ENCODE data around the gene CAMK2B.

The CAMK2B gene

DNA sequence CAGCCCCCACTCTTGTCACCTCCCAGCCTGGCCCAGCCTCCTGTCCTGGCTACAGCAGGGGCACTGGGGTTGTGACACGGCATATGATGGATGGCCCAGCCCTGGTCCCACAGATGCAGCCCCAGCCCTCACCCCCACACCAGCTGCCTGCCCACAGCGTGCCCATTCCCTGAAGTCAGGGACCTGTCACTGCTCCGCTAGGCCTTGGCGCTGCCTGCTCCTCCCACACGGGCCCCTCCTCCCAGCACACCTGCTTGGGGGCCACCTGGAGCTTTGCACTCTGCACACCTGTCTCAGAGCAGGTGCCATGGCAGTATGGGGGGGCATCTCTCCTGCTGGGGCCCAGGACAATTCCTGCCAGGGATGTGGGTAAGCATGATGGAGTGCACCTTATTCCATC, 139.7 kb downstream of the CAMK2B start:
- Histone ChIP-seq H3K9me3 (ENCODE audit: insufficient read depth, low read length, severe bottlenecking) (peaks cover 10% of the 10 kb centered on the region), H3K9ac (ENCODE audit: low read depth, low read length) (no peak overlapping the region), H3K79me2 (ENCODE audit: insufficient read depth, low read length) (no peaks in the 10 kb centered on the region), H3K27ac (ENCODE audit: low read length) (no peak overlapping the region), H3K27me3 (ENCODE audit: insufficient read depth, low read length, poor library complexity) (no peaks in the 10 kb centered on the region), H4K20me1 (ENCODE audit: insufficient read depth, low read length) (no peaks in the 10 kb centered on the region; the same call in 1 of the 2 replicates), H3K4me1 (ENCODE audit: insufficient read depth, low read length) (no peaks in the 10 kb centered on the region), H3K36me3 (ENCODE audit: insufficient read depth, low read length) (no peaks in the 10 kb centered on the region), H3K4me2 (ENCODE audit: insufficient read depth, low read length) (no peak overlapping the region), H3K4me3 (ENCODE audit: low read depth in 1 of 2, low read length in 2 of 2) (no peak overlapping the region), H2AFZ (ENCODE audit: low read depth, low read length) (no peak overlapping the region)
- ATAC-seq (ENCODE audit: insufficient read depth, low read depth) (no peak; the same call in 2 of the 3 replicates), DNase-seq (no peak)
- TF ChIP-seq, protein P1, sequence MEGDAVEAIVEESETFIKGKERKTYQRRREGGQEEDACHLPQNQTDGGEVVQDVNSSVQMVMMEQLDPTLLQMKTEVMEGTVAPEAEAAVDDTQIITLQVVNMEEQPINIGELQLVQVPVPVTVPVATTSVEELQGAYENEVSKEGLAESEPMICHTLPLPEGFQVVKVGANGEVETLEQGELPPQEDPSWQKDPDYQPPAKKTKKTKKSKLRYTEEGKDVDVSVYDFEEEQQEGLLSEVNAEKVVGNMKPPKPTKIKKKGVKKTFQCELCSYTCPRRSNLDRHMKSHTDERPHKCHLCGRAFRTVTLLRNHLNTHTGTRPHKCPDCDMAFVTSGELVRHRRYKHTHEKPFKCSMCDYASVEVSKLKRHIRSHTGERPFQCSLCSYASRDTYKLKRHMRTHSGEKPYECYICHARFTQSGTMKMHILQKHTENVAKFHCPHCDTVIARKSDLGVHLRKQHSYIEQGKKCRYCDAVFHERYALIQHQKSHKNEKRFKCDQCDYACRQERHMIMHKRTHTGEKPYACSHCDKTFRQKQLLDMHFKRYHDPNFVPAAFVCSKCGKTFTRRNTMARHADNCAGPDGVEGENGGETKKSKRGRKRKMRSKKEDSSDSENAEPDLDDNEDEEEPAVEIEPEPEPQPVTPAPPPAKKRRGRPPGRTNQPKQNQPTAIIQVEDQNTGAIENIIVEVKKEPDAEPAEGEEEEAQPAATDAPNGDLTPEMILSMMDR (IDR thresholded peaks at IDR 0.05; ENCODE audit: borderline replicate concordance, extremely low read depth, low read length, poor library complexity, severe bottlenecking) = no peak
- TF ChIP-seq EZH2 (IDR thresholded peaks at IDR 0.05; ENCODE audit: borderline replicate concordance, low read depth, low read length, severe bottlenecking) = no peak

DNA sequence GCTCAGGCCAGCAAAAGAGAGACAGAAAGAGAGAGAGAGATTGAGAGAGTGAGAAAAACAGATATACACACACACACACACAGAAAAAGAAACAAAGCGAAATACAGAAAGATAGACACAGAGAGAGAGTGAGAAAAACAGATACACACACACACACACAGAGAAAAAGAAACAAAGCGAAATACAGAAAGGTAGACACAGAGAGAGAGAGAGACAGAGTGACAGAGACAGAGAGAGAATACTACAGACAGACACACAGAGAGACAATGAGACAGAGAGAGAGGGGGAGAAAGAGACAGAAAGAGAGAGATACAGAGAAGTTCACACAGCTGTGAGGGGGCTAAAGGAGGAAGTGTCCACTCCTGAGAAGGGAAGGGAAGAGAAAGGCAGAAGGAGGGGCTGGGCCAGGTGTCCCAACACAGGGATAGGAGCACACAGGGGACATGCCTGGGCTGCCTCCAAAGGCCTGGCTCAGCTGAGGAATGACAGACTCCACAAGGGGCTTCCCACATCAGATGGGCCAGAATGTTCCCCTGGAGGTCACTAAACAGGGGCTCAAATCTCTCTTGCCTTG, 140.4 kb downstream of the CAMK2B start:
- Histone ChIP-seq H3K4me2 (ENCODE audit: insufficient read depth, low read length) (no peak overlapping the region), H3K36me3 (ENCODE audit: insufficient read depth, low read length) (no peaks in the 10 kb centered on the region), H3K9ac (ENCODE audit: low read depth, low read length) (no peak overlapping the region), H3K27me3 (ENCODE audit: insufficient read depth, low read length, poor library complexity) (no peaks in the 10 kb centered on the region), H3K9me3 (ENCODE audit: insufficient read depth, low read length, severe bottlenecking) (peaks cover 10% of the 10 kb centered on the region), H4K20me1 (ENCODE audit: insufficient read depth, low read length) (no peaks in the 10 kb centered on the region; the same call in 1 of the 2 replicates), H2AFZ (ENCODE audit: low read depth, low read length) (no peak overlapping the region), H3K27ac (ENCODE audit: low read length) (no peak overlapping the region), H3K4me3 (ENCODE audit: low read depth in 1 of 2, low read length in 2 of 2) (no peak overlapping the region), H3K79me2 (ENCODE audit: insufficient read depth, low read length) (no peaks in the 10 kb centered on the region), H3K4me1 (ENCODE audit: insufficient read depth, low read length) (no peaks in the 10 kb centered on the region)
- no peak for DNase-seq
- no peak for ATAC-seq (ENCODE audit: insufficient read depth, low read depth)
- TF ChIP-seq EZH2 (IDR thresholded peaks at IDR 0.05; ENCODE audit: borderline replicate concordance, low read depth, low read length, severe bottlenecking) = no peak
- TF ChIP-seq, protein P1 (IDR thresholded peaks at IDR 0.05; ENCODE audit: borderline replicate concordance, extremely low read depth, low read length, poor library complexity, severe bottlenecking) = no peak

DNA sequence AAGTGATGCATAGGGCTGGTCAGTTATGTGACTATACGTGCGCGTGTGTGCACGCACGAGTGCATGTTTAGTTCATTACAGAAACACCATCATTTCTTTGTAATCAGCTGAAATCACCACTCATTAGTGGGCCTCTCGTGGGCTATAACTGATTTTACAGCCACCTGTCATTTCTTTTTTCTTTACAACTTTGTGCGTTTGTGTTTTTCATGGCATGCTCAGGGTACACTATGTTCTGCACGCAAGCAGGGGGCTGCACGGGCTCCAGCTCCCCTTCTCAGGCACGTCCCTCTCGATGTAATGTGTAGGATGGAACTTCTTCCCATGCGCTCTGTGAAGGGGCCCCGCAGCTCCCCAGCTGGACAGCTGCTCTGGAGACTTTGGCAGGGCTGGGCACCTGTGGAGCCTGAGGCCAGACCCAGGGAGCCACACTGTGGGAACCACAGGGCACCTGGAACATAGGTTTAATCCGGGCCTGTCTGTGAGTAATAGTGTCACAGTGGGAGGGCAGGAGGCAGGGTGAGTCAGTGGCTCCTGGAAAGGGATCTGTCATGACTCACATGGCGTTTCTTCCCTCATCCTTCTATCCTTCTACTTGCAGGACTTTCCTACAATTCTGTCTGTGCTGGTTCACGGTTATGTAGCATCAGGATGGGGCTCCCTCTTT, 141.1 kb downstream of the CAMK2B start:
- Histone ChIP-seq H3K4me1 (ENCODE audit: insufficient read depth, low read length) (no peaks in the 10 kb centered on the region), H3K36me3 (ENCODE audit: insufficient read depth, low read length) (no peaks in the 10 kb centered on the region), H2AFZ (ENCODE audit: low read depth, low read length) (no peak overlapping the region), H3K4me2 (ENCODE audit: insufficient read depth, low read length) (no peak overlapping the region), H3K27ac (ENCODE audit: low read length) (no peak overlapping the region), H4K20me1 (ENCODE audit: insufficient read depth, low read length) (no peaks in the 10 kb centered on the region; the same call in 1 of the 2 replicates), H3K9me3 (ENCODE audit: insufficient read depth, low read length, severe bottlenecking) (peaks cover 10% of the 10 kb centered on the region), H3K4me3 (ENCODE audit: low read depth in 1 of 2, low read length in 2 of 2) (no peak overlapping the region), H3K9ac (ENCODE audit: low read depth, low read length) (no peak overlapping the region), H3K79me2 (ENCODE audit: insufficient read depth, low read length) (no peaks in the 10 kb centered on the region), H3K27me3 (ENCODE audit: insufficient read depth, low read length, poor library complexity) (no peaks in the 10 kb centered on the region)
- TF ChIP-seq, protein P1 (IDR thresholded peaks at IDR 0.05; ENCODE audit: borderline replicate concordance, extremely low read depth, low read length, poor library complexity, severe bottlenecking) = no peak
- TF ChIP-seq EZH2 (IDR thresholded peaks at IDR 0.05; ENCODE audit: borderline replicate concordance, low read depth, low read length, severe bottlenecking) = no peak
- ATAC-seq (ENCODE audit: insufficient read depth, low read depth) (no peak), DNase-seq (no peak)
